HepG2 (cell line): Measurements from ENCODE around the gene FCHO1. TPM values are rescaled to one million over a fixed set of nuclear protein-coding genes. Genes with fewer than 3 reads are reported as not detected.

Experiments used
- ATAC-seq: fragments of 200-7000 bp; cut with Tn5 transposase; 3 replicates; pipeline ENCODE4 v1.9.1; 2020; ENCODE audit warnings: mild to moderate bottlenecking, moderate library complexity
- BruUV-seq: library from RNA; stranded (reverse); fragments of 400-500 nt; replicated peaks from 2 replicates; lab custom pipeline; 2021; lab: Mats Ljungman, UMichigan
- CTCF ChIA-PET: fragments of 300-600 bp; formaldehyde crosslinking; extraction: SDS; loops from one replicate; lab custom pipeline; 2021; ENCODE audit warnings: low total read pairs, inconsistent platforms, low intra/inter-chr PET ratio; lab: Yijun Ruan, JAX
- POLR2A ChIA-PET: fragments of 350-600 bp; sonication (Branson Sonifier 250); formaldehyde crosslinking; loops from one replicate; lab custom pipeline; 2020; ENCODE audit warnings: antibody characterized with exemption, inconsistent platforms; lab: Yijun Ruan, JAX
- DNase-seq: peaks from one replicate; pipeline ENCODE4 v3.0.0-alpha.2; 2015; ENCODE audit warnings: low spot score
- FAIRE-seq: peaks from 3 replicates; lab custom pipeline; 2011; peaks lifted over from hg19 to GRCh38; lab: Jason Lieb, UNC
- H2AFZ ChIP-seq: one replicate; pipeline ENCODE4 v1.6.1; 2011; ENCODE audit warnings: low read length, inconsistent platforms
- H3K27ac ChIP-seq: fragments of 300-600 bp; 3 replicates; pipeline ENCODE4 v1.8.0; 2011; ENCODE audit warnings: mixed run types, mild to moderate bottlenecking, mixed read lengths, low read length, inconsistent platforms; ENCODE audit not compliant: insufficient read depth; ENCODE audit errors: extremely low read length
- H3K27me3 ChIP-seq, 2 experiments: fragments of 200-600 bp in 1 of 2; 2 replicates in 1 of 2; 3 replicates in 1 of 2; pipeline versions ENCODE4 v1.6.0 to v1.8.0; 2011; ENCODE audit warnings: low read length in 2 of 2, mild to moderate bottlenecking in 2 of 2, moderate library complexity in 2 of 2, inconsistent platforms in 1 of 2; ENCODE audit not compliant: insufficient read depth in 2 of 2, control insufficient read depth in 1 of 2
- H3K36me3 ChIP-seq, 2 experiments: fragments of 200-600 bp in 1 of 2; replicated peaks in 1 of 2; 2 replicates in 1 of 2; 3 replicates in 1 of 2; pipeline versions ENCODE4 v1.5.1 to v1.8.0; 2011; ENCODE audit warnings: low read length in 2 of 2, inconsistent platforms in 1 of 2; ENCODE audit not compliant: insufficient read depth in 2 of 2, control insufficient read depth in 1 of 2
- H3K4me1 ChIP-seq: 2 replicates; pipeline ENCODE4 v1.5.1; 2012; ENCODE audit warnings: low read length, inconsistent platforms; ENCODE audit not compliant: insufficient read depth
- H3K4me2 ChIP-seq: 2 replicates; pipeline ENCODE4 v1.6.0; 2011; ENCODE audit warnings: low read depth, low read length, inconsistent platforms
- H3K4me3 ChIP-seq, 3 experiments: fragments of 200-600 bp in 1 of 3; sonication (generic), shearing (Covaris generic) in 1 of 3; replicated peaks in 1 of 3; 2 replicates each; pipeline ENCODE4 v1.5.1; 2011 to 2016; ENCODE audit warnings: low read length in 3 of 3, inconsistent platforms in 2 of 3, low read depth in 2 of 3, mild to moderate bottlenecking in 2 of 3, control low read depth in 1 of 3, mixed read lengths in 1 of 3; ENCODE audit not compliant: insufficient read depth in 1 of 3
- H3K79me2 ChIP-seq: one replicate; pipeline ENCODE4 v1.6.1; 2011; ENCODE audit warnings: low read length, inconsistent platforms; ENCODE audit not compliant: insufficient read depth
- H3K9ac ChIP-seq: 2 replicates; pipeline ENCODE4 v1.6.0; 2011; ENCODE audit warnings: mild to moderate bottlenecking, low read depth, low read length, inconsistent platforms; ENCODE audit not compliant: insufficient read depth
- H3K9me3 ChIP-seq: 2 replicates; pipeline ENCODE4 v1.5.1; 2012; ENCODE audit warnings: mild to moderate bottlenecking, low read length
- H4K20me1 ChIP-seq: 2 replicates; pipeline ENCODE4 v1.6.0; 2011; ENCODE audit warnings: inconsistent platforms, mild to moderate bottlenecking, low read length, moderate library complexity; ENCODE audit not compliant: insufficient read depth
- CCAR2 ChIP-seq: fragments of 200-400 bp; formaldehyde crosslinking; optimal IDR thresholded peaks from 2 replicates; pipeline ENCODE3; 2018; ENCODE audit warnings: low read depth, mild to moderate bottlenecking, low read length, moderate library complexity
- DNMT1 ChIP-seq: sonication (generic); formaldehyde crosslinking; IDR thresholded peaks from 2 replicates; pipeline ENCODE4 v1.5.1; 2020; ENCODE audit warnings: mild to moderate bottlenecking, missing genetic modification reagents
- EED ChIP-seq: sonication (generic); formaldehyde crosslinking; IDR thresholded peaks from 2 replicates; pipeline ENCODE4 v1.5.0; 2020; ENCODE audit warnings: mild to moderate bottlenecking, missing genetic modification reagents
- FOXK2 ChIP-seq: fragments of 450-650 bp; IDR thresholded peaks from 2 replicates; pipeline ENCODE4 v1.6.1; 2016
- HNRNPK ChIP-seq: fragments of 200-400 bp; formaldehyde crosslinking; IDR thresholded peaks from 2 replicates; pipeline ENCODE4 v1.6.1; 2018; ENCODE audit warnings: low read length, low read depth, moderate library complexity, mild to moderate bottlenecking; ENCODE audit not compliant: poor library complexity, severe bottlenecking
- MED13 ChIP-seq: sonication (generic); formaldehyde crosslinking; IDR thresholded peaks from 2 replicates; pipeline ENCODE4 v1.5.0; 2020; ENCODE audit warnings: missing genetic modification reagents
- PCBP1 ChIP-seq: fragments of 200-400 bp; formaldehyde crosslinking; IDR thresholded peaks from 2 replicates; pipeline ENCODE4 v1.6.1; 2017; ENCODE audit warnings: mild to moderate bottlenecking, low read depth, low read length, borderline replicate concordance
- SP2 ChIP-seq: sonication (generic); formaldehyde crosslinking; IDR thresholded peaks from 2 replicates; pipeline ENCODE4 v1.5.1; 2020; ENCODE audit warnings: mild to moderate bottlenecking, missing genetic modification reagents
- ZBTB20 ChIP-seq: sonication (generic); formaldehyde crosslinking; IDR thresholded peaks from 2 replicates; pipeline ENCODE4 v1.8.1; 2023; ENCODE audit warnings: missing genetic modification reagents, low read depth, mild to moderate bottlenecking, borderline replicate concordance
- ZFP41 ChIP-seq: sonication (generic); formaldehyde crosslinking; IDR thresholded peaks from 2 replicates; pipeline ENCODE4 v1.4.0; 2020; ENCODE audit warnings: mild to moderate bottlenecking, missing genetic modification reagents, borderline replicate concordance
- ZNF256 ChIP-seq: sonication (generic); formaldehyde crosslinking; conservative IDR thresholded peaks from 2 replicates; pipeline ENCODE4 v1.4.0; 2020; ENCODE audit warnings: missing genetic modification reagents
- WGBS: methylation state at CpG from one replicate; pipeline ENCODE4 v1.1.6; 2017; ENCODE audit warnings: low lambda C conversion rate; 5-methylcytosine and 5-hydroxymethylcytosine counted together
- in situ Hi-C: cut with HindIII; loops from 2 replicates; pipeline ENCODE4 v1.10.0; 2017; ENCODE audit warnings: low pct_unique_long_range_greater_than_20kb; ENCODE audit not compliant: extremely low pct_ligation_motif_present
- intact Hi-C: fragments of 100-400 bp; cut with micrococcal nuclease; formaldehyde crosslinking; loops from one replicate; pipeline ENCODE4 v1.10.0; 2022; ENCODE audit not compliant: unreplicated experiment
- polyA plus RNA-seq, 8 experiments: library from polyadenylated mRNA; depleted of rRNA in 3 of 8; stranded (reverse) in 7 of 8; unstranded in 1 of 8; fragments of >200 nt; fragmentation: Illumina TruSeq in 4 of 8; extraction: Trizol in 4 of 8; gene quantifications; 2 replicates each; pipeline versions ENCODE4 v1.2.1 to v1.2.3, GENCODE V29; 2011 to 2016; ENCODE audit warnings: low read depth in 4 of 8, missing spikeins in 1 of 8, mixed read lengths in 1 of 8; ENCODE audit not compliant: insufficient read depth in 1 of 8
- total RNA-seq, 5 experiments: library from RNA; depleted of rRNA; stranded (reverse); fragments of >200 nt; fragmentation: Illumina TruSeq; extraction: Trizol; gene quantifications; 2 replicates each; pipeline ENCODE4 v1.2.3, GENCODE V29; 2016; ENCODE audit warnings: low read depth in 1 of 5
- TF ChIP-seq, protein P1 (sequence below): sonication (generic); formaldehyde crosslinking; IDR thresholded peaks from 2 replicates; pipeline ENCODE4 v1.4.0; 2020; ENCODE audit warnings: missing genetic modification reagents, mild to moderate bottlenecking, borderline replicate concordance
- TF ChIP-seq, protein P2 (sequence below): sonication (generic); formaldehyde crosslinking; IDR thresholded peaks from 2 replicates; pipeline ENCODE4 v1.4.0; 2020; ENCODE audit warnings: missing genetic modification reagents, borderline replicate concordance

FCHO1 gene
- total and polyA plus RNA-seq, 2 of the 13 experiments (the other 11 are each of a cell fraction or from before 2014, with no cell fraction given), result 1.3 to 3.1 TPM

DNA sequence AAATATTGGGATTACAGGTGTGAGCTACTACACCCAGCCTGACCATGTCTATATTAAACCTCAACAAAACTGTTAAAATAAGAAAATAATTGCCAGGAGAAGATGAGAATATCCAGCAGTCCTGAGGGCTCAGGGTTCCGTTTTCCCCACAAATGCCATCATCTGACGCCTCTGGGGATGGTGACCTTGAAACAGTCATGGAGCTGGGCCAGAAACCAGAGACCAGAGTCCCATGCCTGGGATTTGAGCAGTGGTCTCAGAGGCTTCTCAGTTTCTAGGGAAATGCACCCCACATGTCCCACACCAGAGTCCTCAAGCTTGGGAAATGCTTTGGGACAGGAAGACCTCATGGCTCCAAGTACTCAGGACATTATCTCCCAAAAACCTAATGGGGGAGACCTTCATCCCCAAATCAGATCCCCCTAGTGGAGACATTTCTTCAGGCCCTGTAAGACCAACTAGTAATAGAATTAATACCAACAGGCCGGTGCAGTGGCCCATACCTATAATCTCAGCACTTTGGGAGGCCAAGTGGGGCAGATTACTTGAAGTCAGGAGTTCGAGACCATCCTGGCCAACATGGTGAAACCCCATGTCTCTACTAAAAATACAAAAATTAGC lies 34.9 kb upstream of the FCHO1 start (continued):
- TF ChIP-seq ZFP41 (no peak), SP2 (no peak), ZNF256 (no peak)

DNA sequence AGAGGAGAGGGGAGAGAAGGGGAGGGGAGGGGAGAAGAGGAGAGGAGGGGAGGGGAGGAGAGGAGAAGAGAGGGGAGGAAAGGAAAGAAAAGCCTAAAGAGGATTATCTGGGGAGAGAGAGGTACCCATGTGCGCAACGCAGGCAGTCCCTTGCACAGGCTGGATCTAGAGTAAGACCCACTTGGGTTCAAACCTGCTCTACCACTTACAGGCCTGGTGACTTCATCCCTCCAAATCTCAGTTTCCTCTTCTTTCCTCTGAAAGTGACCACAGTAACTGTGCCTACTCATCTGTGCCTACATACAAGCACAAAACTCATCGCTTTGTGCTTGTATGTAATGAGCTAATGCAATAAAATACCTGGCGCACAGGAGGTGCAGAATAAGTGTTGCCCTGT lies 32.7 kb upstream of the FCHO1 start:
- Histone ChIP-seq H3K4me2 (peak overlapping the region; percentile 91), H3K27me3 (no peaks in the 10 kb centered on the region; a peak in 1 of 5 replicates), H3K4me1 (peaks cover 40% of the 10 kb centered on the region), H3K9me3 (no peaks in the 10 kb centered on the region), H3K36me3 (no peaks in the 10 kb centered on the region; a peak in 1 of 5 replicates), H3K4me3 (peak overlapping the region; percentile 87 to 96 (median 89)), H2AFZ (peak overlapping the region; percentile 20), H4K20me1 (peaks cover 11% of the 10 kb centered on the region; the same call in 1 of the 2 replicates), H3K79me2 (peaks cover 19% of the 10 kb centered on the region), H3K9ac (peak overlapping the region; percentile 82), H3K27ac (no peak overlapping the region)
- ChIA-PET POLR2A (interaction anchor here (1.3 to 2.3 kb wide), 2 partner anchors 48 to 313 kb away, joined by 4 to 7 read pairs; partner anchors contain the start of gene BST2), CTCF (no interaction called here)
- intact Hi-C loops (no loop called here), in situ Hi-C loops (no loop called here)
- 71% methylated on average over 4 of the region's 4 CpGs for WGBS
- DNase-seq (no peak), ATAC-seq (no peak; the same call in 1 of the 3 replicates), FAIRE-seq (no peak)
- no TSS peak for BruUV-seq
- TF ChIP-seq FOXK2, result no peak
- TF ChIP-seq, protein P1, sequence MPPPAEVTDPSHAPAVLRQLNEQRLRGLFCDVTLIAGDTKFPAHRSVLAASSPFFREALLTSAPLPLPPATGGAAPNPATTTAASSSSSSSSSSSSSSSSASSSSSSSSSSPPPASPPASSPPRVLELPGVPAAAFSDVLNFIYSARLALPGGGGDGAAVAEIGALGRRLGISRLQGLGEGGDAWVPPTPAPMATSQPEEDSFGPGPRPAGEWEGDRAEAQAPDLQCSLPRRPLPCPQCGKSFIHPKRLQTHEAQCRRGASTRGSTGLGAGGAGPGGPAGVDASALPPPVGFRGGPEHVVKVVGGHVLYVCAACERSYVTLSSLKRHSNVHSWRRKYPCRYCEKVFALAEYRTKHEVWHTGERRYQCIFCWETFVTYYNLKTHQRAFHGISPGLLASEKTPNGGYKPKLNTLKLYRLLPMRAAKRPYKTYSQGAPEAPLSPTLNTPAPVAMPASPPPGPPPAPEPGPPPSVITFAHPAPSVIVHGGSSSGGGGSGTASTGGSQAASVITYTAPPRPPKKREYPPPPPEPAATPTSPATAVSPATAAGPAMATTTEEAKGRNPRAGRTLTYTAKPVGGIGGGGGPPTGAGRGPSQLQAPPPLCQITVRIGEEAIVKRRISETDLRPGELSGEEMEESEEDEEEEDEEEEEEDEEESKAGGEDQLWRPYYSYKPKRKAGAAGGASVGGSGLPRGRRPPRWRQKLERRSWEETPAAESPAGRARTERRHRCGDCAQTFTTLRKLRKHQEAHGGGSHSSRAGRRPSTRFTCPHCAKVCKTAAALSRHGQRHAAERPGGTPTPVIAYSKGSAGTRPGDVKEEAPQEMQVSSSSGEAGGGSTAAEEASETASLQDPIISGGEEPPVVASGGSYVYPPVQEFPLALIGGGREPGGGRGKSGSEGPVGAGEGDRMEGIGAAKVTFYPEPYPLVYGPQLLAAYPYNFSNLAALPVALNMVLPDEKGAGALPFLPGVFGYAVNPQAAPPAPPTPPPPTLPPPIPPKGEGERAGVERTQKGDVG (CRISPR knock-in tag), result no peak
- TF ChIP-seq HNRNPK, result peak; percentile 98
- no peak for TF ChIP-seq MED13 (CRISPR knock-in tag)
- TF ChIP-seq CCAR2, result no peak
- TF ChIP-seq, protein P2, sequence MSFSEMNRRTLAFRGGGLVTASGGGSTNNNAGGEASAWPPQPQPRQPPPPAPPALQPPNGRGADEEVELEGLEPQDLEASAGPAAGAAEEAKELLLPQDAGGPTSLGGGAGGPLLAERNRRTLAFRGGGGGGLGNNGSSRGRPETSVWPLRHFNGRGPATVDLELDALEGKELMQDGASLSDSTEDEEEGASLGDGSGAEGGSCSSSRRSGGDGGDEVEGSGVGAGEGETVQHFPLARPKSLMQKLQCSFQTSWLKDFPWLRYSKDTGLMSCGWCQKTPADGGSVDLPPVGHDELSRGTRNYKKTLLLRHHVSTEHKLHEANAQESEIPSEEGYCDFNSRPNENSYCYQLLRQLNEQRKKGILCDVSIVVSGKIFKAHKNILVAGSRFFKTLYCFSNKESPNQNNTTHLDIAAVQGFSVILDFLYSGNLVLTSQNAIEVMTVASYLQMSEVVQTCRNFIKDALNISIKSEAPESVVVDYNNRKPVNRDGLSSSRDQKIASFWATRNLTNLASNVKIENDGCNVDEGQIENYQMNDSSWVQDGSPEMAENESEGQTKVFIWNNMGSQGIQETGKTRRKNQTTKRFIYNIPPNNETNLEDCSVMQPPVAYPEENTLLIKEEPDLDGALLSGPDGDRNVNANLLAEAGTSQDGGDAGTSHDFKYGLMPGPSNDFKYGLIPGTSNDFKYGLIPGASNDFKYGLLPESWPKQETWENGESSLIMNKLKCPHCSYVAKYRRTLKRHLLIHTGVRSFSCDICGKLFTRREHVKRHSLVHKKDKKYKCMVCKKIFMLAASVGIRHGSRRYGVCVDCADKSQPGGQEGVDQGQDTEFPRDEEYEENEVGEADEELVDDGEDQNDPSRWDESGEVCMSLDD (CRISPR knock-in tag), result no peak
- TF ChIP-seq ZBTB20, result no peak
- TF ChIP-seq EED (CRISPR knock-in tag), result no peak
- TF ChIP-seq PCBP1, result peak; percentile 92
- no peak for TF ChIP-seq DNMT1 (CRISPR knock-in tag)
